Midbrain (tissue), 1 donor: ENCODE results near the gene GPR119.
"Not testable (repeated sequence)": the region's sequence is repeated elsewhere in the genome, so short reads cannot be mapped to it uniquely, and the experiment has no call there.

Source experiments
- DNase-seq: peaks from one replicate; lab custom pipeline; 2025; lab: John Stamatoyannopoulos, UW

The GPR119 gene

DNA sequence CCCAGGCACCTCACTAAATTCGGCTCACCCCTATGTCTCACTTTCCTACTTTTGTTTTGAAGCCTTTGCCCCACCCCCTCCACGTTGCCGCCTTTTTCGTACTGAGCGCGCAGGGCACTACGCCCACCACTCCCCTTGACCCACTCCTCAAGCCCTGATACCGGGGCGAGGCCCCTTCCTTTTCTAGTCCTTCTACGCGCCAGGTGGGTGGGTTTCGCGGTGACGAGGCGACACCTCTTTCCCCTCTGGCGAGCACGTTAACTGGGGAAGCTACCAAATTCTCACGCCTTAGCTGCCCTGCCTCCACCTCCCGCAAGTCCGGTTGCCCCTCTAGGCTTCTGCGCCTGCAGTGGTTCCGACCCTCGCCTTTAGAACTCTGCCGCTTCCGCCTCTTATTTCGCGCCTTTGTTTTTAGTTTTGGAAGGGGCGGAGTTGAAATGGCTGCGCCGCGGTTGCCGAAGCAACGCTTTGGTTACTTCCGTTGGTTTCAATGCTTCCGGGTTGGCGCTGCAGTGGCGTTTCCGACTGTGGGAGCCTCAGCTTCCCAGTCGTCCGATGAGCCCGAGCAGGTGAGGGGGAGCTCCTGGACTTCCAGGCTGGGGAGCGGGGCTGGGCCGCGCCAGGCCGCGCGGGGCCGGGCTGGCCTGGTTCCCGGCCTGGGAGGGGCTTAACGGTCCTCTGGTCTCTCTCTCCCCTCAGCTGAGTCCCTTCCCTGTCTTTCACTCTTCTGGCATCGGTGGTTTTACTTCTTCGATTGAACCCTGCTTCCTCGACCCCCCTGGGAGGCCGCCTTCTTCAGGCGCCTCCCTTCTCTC, 45.9 kb downstream of the GPR119 start, which contains the start of gene SLC25A14:
SLC25A14 (plus strand) TSS at position 512 of the 815 bp plus-strand sequence. CDS start 360 bp downstream, outside the sequence.
- DNase-seq = peak; percentile 60

DNA sequence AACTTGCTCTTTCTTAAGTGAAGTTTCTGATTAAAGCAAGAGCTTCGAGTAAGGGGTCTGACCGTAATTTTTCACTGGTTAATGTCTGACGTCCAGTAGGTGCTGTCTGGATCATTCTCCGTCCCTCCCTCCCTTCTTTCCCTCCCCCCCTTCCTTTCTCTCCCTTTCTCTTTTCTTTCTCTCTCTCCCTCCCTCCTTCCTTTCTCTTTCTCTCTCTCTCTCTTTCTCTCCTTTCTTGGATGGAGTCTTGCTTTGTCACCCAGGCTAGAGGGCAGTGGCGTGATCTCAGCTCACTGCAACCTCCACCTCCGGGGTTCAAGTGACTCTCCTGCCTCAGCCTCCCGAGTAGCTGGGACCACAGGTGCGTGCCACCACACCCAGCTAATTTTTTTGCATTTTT, 46.6 kb downstream of the GPR119 start:
- DNase-seq = not testable (repeated sequence)

DNA sequence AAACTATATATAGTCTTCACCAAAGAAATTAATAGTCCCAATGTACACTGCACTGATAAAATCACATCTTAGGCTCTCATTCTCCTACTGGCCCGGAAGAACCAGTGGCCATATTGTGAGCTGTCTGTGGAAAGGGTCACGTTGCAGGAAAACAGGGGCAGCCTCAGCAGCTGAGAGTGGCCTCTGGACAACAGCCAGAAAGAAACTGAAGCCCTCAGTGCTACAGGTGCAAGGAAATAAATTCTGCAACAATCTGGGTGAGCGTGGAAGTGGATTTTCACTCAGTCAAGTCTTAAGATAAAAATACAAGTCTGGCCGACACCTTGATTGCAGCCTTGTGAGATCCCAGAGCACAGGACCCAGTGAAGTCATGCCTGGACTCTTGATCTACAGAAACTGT, 48.9 kb downstream of the GPR119 start:
- no peak for DNase-seq
